Neural cell (in vitro differentiated cells): ENCODE results near the gene SLC66A2. TPM values are rescaled to one million over a fixed set of nuclear protein-coding genes. Genes with fewer than 3 reads are reported as not detected.

Source experiments
- H2AFZ ChIP-seq: fragments of 200-600, 300-800 bp; sonication (generic), shearing (Covaris generic); 2 replicates; pipeline ENCODE4 v1.6.0; 2014; ENCODE audit warnings: low read depth, mild to moderate bottlenecking, antibody characterized with exemption, low read length, moderate library complexity
- H3F3A ChIP-seq: fragments of 200-600 bp; shearing (Covaris generic); 2 replicates; pipeline ENCODE4 v1.6.1; 2016; ENCODE audit warnings: mild to moderate bottlenecking, moderate library complexity, mixed read lengths, antibody characterized with exemption, low read length; ENCODE audit not compliant: insufficient read depth, poor library complexity, severe bottlenecking
- H3K27ac ChIP-seq: fragments of 200-600, 300-800 bp; sonication (generic), shearing (Covaris generic); 2 replicates; pipeline ENCODE4 v1.5.1; 2014; ENCODE audit warnings: mild to moderate bottlenecking, low read length, moderate library complexity
- H3K27me3 ChIP-seq: fragments of 300-800, 200-600 bp; sonication (generic), shearing (Covaris generic); 2 replicates; pipeline ENCODE4 v1.6.0; 2014; ENCODE audit warnings: mild to moderate bottlenecking, low read depth, low read length, moderate library complexity; ENCODE audit not compliant: insufficient read depth
- H3K36me3 ChIP-seq: fragments of 300-800, 200-600 bp; sonication (generic), shearing (Covaris generic); 2 replicates; pipeline ENCODE4 v1.5.1; 2014; ENCODE audit warnings: mild to moderate bottlenecking, antibody characterized with exemption, low read length, moderate library complexity; ENCODE audit not compliant: insufficient read depth
- H3K4me2 ChIP-seq: fragments of 300-800, 200-600 bp; sonication (generic), shearing (Covaris generic); 2 replicates; pipeline ENCODE4 v1.6.0; 2014; ENCODE audit warnings: mild to moderate bottlenecking, low read length
- H3K4me3 ChIP-seq: fragments of 300-800, 200-600 bp; sonication (generic), shearing (Covaris generic); 2 replicates; pipeline ENCODE4 v1.5.1; 2014; ENCODE audit warnings: mild to moderate bottlenecking, low read length, moderate library complexity
- H3K79me2 ChIP-seq: fragments of 200-600 bp; shearing (Covaris generic); replicated peaks from 2 replicates; pipeline ENCODE4 v1.6.0; 2014; ENCODE audit warnings: mild to moderate bottlenecking, low read length, moderate library complexity; ENCODE audit not compliant: insufficient read depth
- H3K9ac ChIP-seq: fragments of 300-800, 200-600 bp; sonication (generic), shearing (Covaris generic); 2 replicates; pipeline ENCODE4 v1.6.1; 2016; ENCODE audit warnings: mild to moderate bottlenecking, low read length, mixed read lengths
- H3K9me2 ChIP-seq: fragments of 200-600 bp; shearing (Covaris generic); 2 replicates; pipeline ENCODE4 v1.6.1; 2016; ENCODE audit warnings: mild to moderate bottlenecking, low read length, mixed read lengths; ENCODE audit not compliant: insufficient read depth
- H3K9me3 ChIP-seq: fragments of 200-600, 300-800 bp; sonication (generic), shearing (Covaris generic); 2 replicates; pipeline ENCODE4 v1.6.1; 2016; ENCODE audit warnings: mild to moderate bottlenecking, mixed run types, low read length, moderate library complexity, mixed read lengths
- H4K20me1 ChIP-seq: fragments of 200-600 bp; shearing (Covaris generic); 2 replicates; pipeline ENCODE4 v1.6.1; 2016; ENCODE audit warnings: mild to moderate bottlenecking, mixed run types; ENCODE audit not compliant: insufficient read depth
- CTCF ChIP-seq: fragments of 450-650 bp; IDR thresholded peaks from 2 replicates; pipeline ENCODE4 v1.5.1; 2014; ENCODE audit warnings: antibody characterized with exemption, mild to moderate bottlenecking, moderate library complexity; ENCODE audit not compliant: poor library complexity, severe bottlenecking
- EP300 ChIP-seq: fragments of 450-650 bp; conservative IDR thresholded peaks from 2 replicates; pipeline ENCODE4 v1.6.1; 2014; ENCODE audit warnings: antibody characterized with exemption, mild to moderate bottlenecking, moderate library complexity; ENCODE audit not compliant: poor library complexity, severe bottlenecking
- EZH2 ChIP-seq: fragments of 200-600, 300-800 bp; shearing (Covaris generic), sonication (generic); IDR thresholded peaks from 2 replicates; pipeline ENCODE4 v1.6.1; 2014; ENCODE audit warnings: antibody characterized with exemption, low read length, borderline replicate concordance, mild to moderate bottlenecking; ENCODE audit not compliant: insufficient read depth, poor library complexity, severe bottlenecking
- MXI1 ChIP-seq: fragments of 450-650 bp; conservative IDR thresholded peaks from 2 replicates; pipeline ENCODE4 v1.6.1; 2014; ENCODE audit warnings: antibody characterized with exemption, mild to moderate bottlenecking; ENCODE audit not compliant: poor library complexity, severe bottlenecking
- POLR2AphosphoS5 ChIP-seq: IDR thresholded peaks from 2 replicates; pipeline ENCODE4 v1.6.1; 2012
- RAD21 ChIP-seq: fragments of 450-650 bp; conservative IDR thresholded peaks from 2 replicates; pipeline ENCODE4 v1.6.1; 2014; ENCODE audit warnings: antibody characterized with exemption, mild to moderate bottlenecking, moderate library complexity
- REST ChIP-seq: IDR thresholded peaks from 2 replicates; pipeline ENCODE4 v1.6.1; 2012; ENCODE audit warnings: borderline replicate concordance
- SMC3 ChIP-seq: fragments of 450-650 bp; conservative IDR thresholded peaks from 2 replicates; pipeline ENCODE4 v1.6.1; 2014; ENCODE audit warnings: antibody characterized with exemption, mild to moderate bottlenecking, moderate library complexity; ENCODE audit not compliant: poor library complexity
- TAF1 ChIP-seq: IDR thresholded peaks from 2 replicates; pipeline ENCODE4 v1.6.1; 2012; ENCODE audit warnings: low read depth
- polyA plus RNA-seq: library from polyadenylated mRNA; depleted of rRNA; stranded (reverse); fragments of >200 nt; gene quantifications from 2 replicates; pipeline ENCODE4 v1.2.3, GENCODE V29; 2014

Gene SLC66A2
- polyA plus RNA-seq, 1 donor from 2014 or later = 66.7 TPM

GRCh38 chr18:79870301-79871025 is 81.0 kb downstream of the SLC66A2 start:
- TF ChIP-seq REST (no peak), POLR2AphosphoS5 (no peak), SMC3 (no peak), EP300 (no peak), EZH2 (no peak), MXI1 (no peak), RAD21 (no peak), TAF1 (no peak)
- no peaks in the 10 kb centered on the region for H3K36me3 ChIP-seq
- H3K79me2 ChIP-seq = no peaks in the 10 kb centered on the region
- no peak overlapping the region for H3K9ac ChIP-seq
- H3K9me3 ChIP-seq = no peaks in the 10 kb centered on the region
- no peaks in the 10 kb centered on the region for H3F3A ChIP-seq
- no peak overlapping the region for H3K27ac ChIP-seq
- no peak overlapping the region for H2AFZ ChIP-seq
- no peaks in the 10 kb centered on the region for H3K9me2 ChIP-seq
- no peak overlapping the region for H3K4me2 ChIP-seq
- no peaks in the 10 kb centered on the region for H4K20me1 ChIP-seq
- no peaks in the 10 kb centered on the region for H3K27me3 ChIP-seq
- H3K4me3 ChIP-seq = no peak overlapping the region

GRCh38 chr18:79869591-79870300 is 81.7 kb downstream of the SLC66A2 start:
- Histone ChIP-seq H3K9me2 (no peaks in the 10 kb centered on the region), H3K4me3 (no peak overlapping the region), H3K27ac (no peak overlapping the region), H3K9me3 (no peaks in the 10 kb centered on the region), H3K9ac (no peak overlapping the region), H3F3A (no peaks in the 10 kb centered on the region), H3K27me3 (no peaks in the 10 kb centered on the region), H3K79me2 (no peaks in the 10 kb centered on the region), H4K20me1 (no peaks in the 10 kb centered on the region), H3K4me2 (no peak overlapping the region), H2AFZ (no peak overlapping the region), H3K36me3 (no peaks in the 10 kb centered on the region)
- TF ChIP-seq CTCF (no peak), EP300 (no peak)
